IMR-90 (cell line): ENCODE data around the gene LZIC. TPM values are rescaled to one million over a fixed set of nuclear protein-coding genes. Genes with fewer than 3 reads are reported as not detected.

Source experiments
- ATAC-seq: fragments of 200-7000 bp; cut with Tn5 transposase; 2 replicates; pipeline ENCODE4 v1.9.1; 2020; ENCODE audit warnings: low read depth, mild to moderate bottlenecking, moderate library complexity
- BruUV-seq: library from RNA; stranded (reverse); fragments of 400-500 nt; replicated peaks from 2 replicates; lab custom pipeline; 2021; lab: Mats Ljungman, UMichigan
- CTCF ChIA-PET: fragments of 300-600 bp; formaldehyde crosslinking; extraction: SDS; loops from one replicate; lab custom pipeline; 2021; ENCODE audit warnings: antibody characterized with exemption; lab: Yijun Ruan, JAX
- POLR2A ChIA-PET: fragments of 300-600 bp; sonication (Branson Sonifier 250); formaldehyde crosslinking; loops from one replicate; lab custom pipeline; 2022; ENCODE audit warnings: antibody characterized with exemption; ENCODE audit not compliant: unreplicated experiment; lab: Charles Lee
- DNase-seq: peaks from one replicate; pipeline ENCODE4 v3.0.0; 2013
- H2AFZ ChIP-seq: replicated peaks from 2 replicates; pipeline ENCODE3; 2013; ENCODE audit warnings: low read length, mild to moderate bottlenecking; ENCODE audit not compliant: poor library complexity
- H2AK5ac ChIP-seq: 2 replicates; pipeline ENCODE4 v1.6.1; 2013; ENCODE audit warnings: low read depth, low read length, inconsistent platforms
- H2AK9ac ChIP-seq: replicated peaks from 2 replicates; pipeline ENCODE3; 2013; ENCODE audit warnings: mild to moderate bottlenecking, low read depth, low read length, moderate library complexity; ENCODE audit not compliant: poor library complexity
- H2BK120ac ChIP-seq: 2 replicates; pipeline ENCODE4 v1.6.1; 2013; ENCODE audit warnings: low read depth, low read length, inconsistent platforms
- H2BK15ac ChIP-seq: 3 replicates; pipeline ENCODE4 v1.6.1; 2013; ENCODE audit warnings: low read depth, low read length, inconsistent platforms
- H2BK20ac ChIP-seq: 2 replicates; pipeline ENCODE4 v1.6.1; 2013; ENCODE audit warnings: low read depth, mild to moderate bottlenecking, inconsistent platforms, low read length, moderate library complexity
- H2BK5ac ChIP-seq: 2 replicates; pipeline ENCODE4 v1.6.1; 2013; ENCODE audit warnings: mild to moderate bottlenecking, low read depth, low read length, inconsistent platforms; ENCODE audit not compliant: poor library complexity, severe bottlenecking
- H3K14ac ChIP-seq: replicated peaks from 2 replicates; pipeline ENCODE4 v1.6.1; 2013; ENCODE audit warnings: low read depth, low read length, inconsistent platforms
- H3K18ac ChIP-seq: 2 replicates; pipeline ENCODE4 v1.6.1; 2013; ENCODE audit warnings: low read depth, low read length, control low read depth
- H3K23ac ChIP-seq: 2 replicates; pipeline ENCODE4 v1.6.1; 2013; ENCODE audit warnings: low read depth, low read length, inconsistent platforms
- H3K27ac ChIP-seq: 2 replicates; pipeline ENCODE4 v1.5.1; 2013; ENCODE audit warnings: mild to moderate bottlenecking, control low read depth, low read length; ENCODE audit not compliant: insufficient read depth
- H3K27me3 ChIP-seq: 2 replicates; pipeline ENCODE4 v1.6.1; 2013; ENCODE audit warnings: low read length; ENCODE audit not compliant: control insufficient read depth, insufficient read depth
- H3K36me3 ChIP-seq: 2 replicates; pipeline ENCODE4 v1.6.1; 2013; ENCODE audit warnings: low read length, mixed read lengths; ENCODE audit not compliant: control insufficient read depth, insufficient read depth
- H3K4ac ChIP-seq: 2 replicates; pipeline ENCODE4 v1.6.1; 2013; ENCODE audit warnings: low read depth, low read length, inconsistent platforms
- H3K4me1 ChIP-seq: 2 replicates; pipeline ENCODE4 v1.6.1; 2013; ENCODE audit warnings: low read length, mixed read lengths; ENCODE audit not compliant: control insufficient read depth, insufficient read depth
- H3K4me2 ChIP-seq: 2 replicates; pipeline ENCODE4 v1.6.1; 2013; ENCODE audit warnings: low read depth, mild to moderate bottlenecking, control low read depth, low read length, moderate library complexity
- H3K4me3 ChIP-seq: 2 replicates; pipeline ENCODE4 v1.5.1; 2013; ENCODE audit warnings: low read depth, mild to moderate bottlenecking, control low read depth, low read length, moderate library complexity; ENCODE audit not compliant: insufficient read depth
- H3K56ac ChIP-seq: 2 replicates; pipeline ENCODE4 v1.6.1; 2013; ENCODE audit warnings: low read length, inconsistent platforms; ENCODE audit not compliant: insufficient read depth; ENCODE audit errors: extremely low read depth
- H3K79me1 ChIP-seq, 2 experiments: 2 replicates each; pipeline ENCODE4 v1.6.1; 2013; ENCODE audit warnings: low read length in 2 of 2, inconsistent platforms in 1 of 2, low read depth in 1 of 2
- H3K9ac ChIP-seq: 2 replicates; pipeline ENCODE4 v1.6.1; 2013; ENCODE audit warnings: low read depth, low read length, control low read depth
- H3K9me1 ChIP-seq: 2 replicates; pipeline ENCODE4 v1.6.1; 2013; ENCODE audit warnings: low read length, inconsistent platforms; ENCODE audit not compliant: insufficient read depth
- H3K9me3 ChIP-seq: 2 replicates; pipeline ENCODE4 v1.6.1; 2013; ENCODE audit warnings: low read length; ENCODE audit not compliant: control insufficient read depth, insufficient read depth
- H4K20me1 ChIP-seq: 2 replicates; pipeline ENCODE4 v1.6.1; 2013; ENCODE audit warnings: low read length, inconsistent platforms; ENCODE audit not compliant: insufficient read depth
- H4K5ac ChIP-seq: 2 replicates; pipeline ENCODE4 v1.6.1; 2013; ENCODE audit warnings: mild to moderate bottlenecking, low read depth, low read length, control low read depth
- H4K8ac ChIP-seq, 2 experiments: 2 replicates each; pipeline ENCODE4 v1.6.1; 2013; ENCODE audit warnings: low read depth in 2 of 2, low read length in 2 of 2, control low read depth in 1 of 2, inconsistent platforms in 1 of 2
- H4K91ac ChIP-seq: 2 replicates; pipeline ENCODE4 v1.6.1; 2013; ENCODE audit warnings: low read depth, low read length, inconsistent platforms; ENCODE audit not compliant: insufficient read depth
- BHLHE40 ChIP-seq: fragments of 150-350 bp; IDR thresholded peaks from 2 replicates; pipeline ENCODE4 v1.6.1; 2016; ENCODE audit warnings: mild to moderate bottlenecking, low read depth, low read length
- CEBPB ChIP-seq: IDR thresholded peaks from 2 replicates; pipeline ENCODE4 v1.6.1; 2012; ENCODE audit warnings: low read depth, low read length, improper control_type of control experiment
- CHD1 ChIP-seq: IDR thresholded peaks from 2 replicates; pipeline ENCODE4 v1.6.1; 2012; ENCODE audit warnings: low read depth, low read length, improper control_type of control experiment
- CTCF ChIP-seq: conservative IDR thresholded peaks from 2 replicates; pipeline ENCODE4 v1.5.1; 2012; ENCODE audit warnings: mild to moderate bottlenecking, low read depth, low read length, improper control_type of control experiment
- ELK1 ChIP-seq: fragments of 150-350 bp; IDR thresholded peaks from 2 replicates; pipeline ENCODE4 v1.6.1; 2016; ENCODE audit warnings: low read depth, mild to moderate bottlenecking, low read length, moderate library complexity, borderline replicate concordance
- FOS ChIP-seq: fragments of 150-350 bp; IDR thresholded peaks from 2 replicates; pipeline ENCODE4 v1.6.1; 2016; ENCODE audit warnings: low read depth, low read length
- MAFK ChIP-seq: IDR thresholded peaks from 2 replicates; pipeline ENCODE4 v1.6.1; 2012; ENCODE audit warnings: low read depth, low read length, improper control_type of control experiment
- MAZ ChIP-seq: IDR thresholded peaks from 2 replicates; pipeline ENCODE4 v1.6.1; 2012; ENCODE audit warnings: low read depth, mild to moderate bottlenecking, low read length, improper control_type of control experiment, moderate library complexity, borderline replicate concordance
- MXI1 ChIP-seq: IDR thresholded peaks from 2 replicates; pipeline ENCODE4 v1.6.1; 2012; ENCODE audit warnings: low read depth, mild to moderate bottlenecking, low read length, moderate library complexity, borderline replicate concordance
- NFE2L2 ChIP-seq: fragments of 150-350 bp; IDR thresholded peaks from 2 replicates; pipeline ENCODE4 v1.6.1; 2016; ENCODE audit warnings: low read depth, mild to moderate bottlenecking, low read length
- POLR2A ChIP-seq: IDR thresholded peaks from 2 replicates; pipeline ENCODE4 v1.6.1; 2012; ENCODE audit warnings: mild to moderate bottlenecking, low read depth, low read length
- RAD21 ChIP-seq: IDR thresholded peaks from 2 replicates; pipeline ENCODE4 v1.6.1; 2012; ENCODE audit warnings: low read length, improper control_type of control experiment
- RCOR1 ChIP-seq: IDR thresholded peaks from 2 replicates; pipeline ENCODE4 v1.6.1; 2012; ENCODE audit warnings: mild to moderate bottlenecking, low read length, improper control_type of control experiment; ENCODE audit not compliant: insufficient replicate concordance
- RFX5 ChIP-seq: IDR thresholded peaks from 2 replicates; pipeline ENCODE4 v1.8.0; 2012; ENCODE audit warnings: low read depth, mild to moderate bottlenecking, low read length, moderate library complexity
- SMC3 ChIP-seq: fragments of 150-350 bp; IDR thresholded peaks from 2 replicates; pipeline ENCODE4 v1.6.1; 2016; ENCODE audit warnings: low read depth, mild to moderate bottlenecking, antibody characterized with exemption, low read length, moderate library complexity
- USF2 ChIP-seq: fragments of 150-350 bp; IDR thresholded peaks from 2 replicates; pipeline ENCODE4 v1.6.1; 2017; ENCODE audit warnings: mild to moderate bottlenecking, antibody characterized with exemption, low read length, low read depth
- WGBS, 2 experiments: methylation state at CpG; one replicate each; pipeline versions ENCODE4 v1.1.5 to v1.1.7; 2013; ENCODE audit warnings: missing lambda C conversion rate in 2 of 2; ENCODE audit not compliant: insufficient read length in 1 of 2; ENCODE audit errors: extremely low coverage in 2 of 2; 5-methylcytosine and 5-hydroxymethylcytosine counted together
- dilution Hi-C: fragments of 300-500 bp; cut with HindIII; formaldehyde crosslinking; loops from one replicate; pipeline ENCODE4 v1.14.3; 2018; ENCODE audit warnings: low sequenced_read_pairs; ENCODE audit not compliant: unreplicated experiment
- in situ Hi-C: fragments of 300-500 bp; cut with MboI; formaldehyde crosslinking; loops from 3 replicates; pipeline ENCODE4 v1.14.3; 2019; ENCODE audit warnings: low sequenced_read_pairs, inconsistent platforms, mixed read lengths
- intact Hi-C: fragments of 100-400 bp; cut with micrococcal nuclease; formaldehyde crosslinking; loops from 2 replicates; pipeline ENCODE4 v1.10.0; 2022
- polyA plus RNA-seq, 3 experiments: library from polyadenylated mRNA; depleted of rRNA; stranded (reverse); fragments of >200 nt; gene quantifications; 2 replicates each; pipeline ENCODE4 v1.2.3, GENCODE V29; 2012; ENCODE audit warnings: low replicate concordance in 1 of 3
- total RNA-seq: library from RNA; depleted of rRNA; stranded (reverse); fragments of >200 nt; gene quantifications from 2 replicates; pipeline ENCODE4 v1.2.3, GENCODE V29; 2012

LZIC gene
- total and polyA plus RNA-seq, 2 of the 4 experiments (the other 2 are of a cell fraction): 11.6 to 19.0 TPM

- Histone ChIP-seq H3K56ac (no peak overlapping the region), H2BK15ac (no peak overlapping the region), H3K4ac (no peak overlapping the region), H3K36me3 (0 out of 2 replicates have a peak, but pooled peaks cover 1% of the 10 kb centered on the region), H3K4me2 (no peak overlapping the region), H4K8ac (no peak overlapping the region), H4K91ac (no peak overlapping the region), H2AFZ (no peak overlapping the region), H2AK5ac (no peak overlapping the region), H3K14ac (no peak overlapping the region), H3K18ac (no peak overlapping the region), H3K9ac (no peak overlapping the region), H4K5ac (no peak overlapping the region), H2BK5ac (no peak overlapping the region), H3K4me1 (no peaks in the 10 kb centered on the region), H2BK120ac (no peak overlapping the region), H3K27ac (no peak overlapping the region), H3K27me3 (no peaks in the 10 kb centered on the region), H3K23ac (no peak overlapping the region), H4K20me1 (no peaks in the 10 kb centered on the region), H3K4me3 (no peak overlapping the region), H2AK9ac (no peak overlapping the region), H3K79me1 (peaks cover 18 to 57% of the 10 kb centered on the region in 2 experiments), H2BK20ac (no peak overlapping the region), H3K9me1 (no peaks in the 10 kb centered on the region), H3K9me3 (no peaks in the 10 kb centered on the region)
- no peak for TF ChIP-seq ELK1
- TF ChIP-seq MAFK: no peak
- TF ChIP-seq CTCF: no peak
- TF ChIP-seq NFE2L2: no peak
- no peak for TF ChIP-seq RAD21
- no peak for TF ChIP-seq USF2
- TF ChIP-seq MXI1: no peak
- no peak for TF ChIP-seq CHD1
- TF ChIP-seq MAZ: no peak
- TF ChIP-seq BHLHE40: no peak
- no peak for TF ChIP-seq FOS
- no peak for TF ChIP-seq SMC3
- no peak for TF ChIP-seq RFX5
- no peak for TF ChIP-seq POLR2A
- no peak for TF ChIP-seq CEBPB
- TF ChIP-seq RCOR1: no peak
- no TSS peak for BruUV-seq
- 90% methylated on average over 2 of the region's 2 CpGs; no CpG with 5 or more reads in 1 of the 2 experiments for WGBS, 2 experiments
- ChIA-PET POLR2A (no interaction called here), CTCF (interaction anchor here (0.5 kb wide), 1 partner anchor 426 kb away, joined by 4 read pairs; no protein-coding TSS in a partner anchor)
- ATAC-seq: no peak
- in situ Hi-C loops: no loop called here
- dilution Hi-C loops: no loop called here
- intact Hi-C loops: no loop called here
- no peak for DNase-seq
Measured at GRCh38 chr1:9946315-9946714, 3.1 kb upstream of the LZIC start.
